NCI-H82 (cell line): ENCODE results near the gene GABRA5.
"Not testable (repeated sequence)": the region's sequence is repeated elsewhere in the genome, so short reads cannot be mapped to it uniquely, and the experiment has no call there.

Experiments used
- DNase-seq: peaks from one replicate; lab custom pipeline; 2025; lab: John Stamatoyannopoulos, UW

Gene GABRA5

GRCh38 chr15:26877831-26878230 is 11.0 kb downstream of the GABRA5 start:
- no peak for DNase-seq

GRCh38 chr15:26879706-26880105 is 12.8 kb downstream of the GABRA5 start:
- no peak for DNase-seq

- DNase-seq: no peak
Observed at GRCh38 chr15:26882112-26882511, 15.2 kb downstream of the GABRA5 start.

- no peak for DNase-seq
Observed at GRCh38 chr15:26882616-26883365, 15.9 kb downstream of the GABRA5 start.

- DNase-seq: no peak
Observed at GRCh38 chr15:26883466-26883865, 16.6 kb downstream of the GABRA5 start.

- no peak for DNase-seq
Observed at GRCh38 chr15:26886566-26886965, 19.7 kb downstream of the GABRA5 start.

- no peak for DNase-seq
Observed at GRCh38 chr15:26887926-26888666, 21.2 kb downstream of the GABRA5 start.

GRCh38 chr15:26888761-26889160 is 21.9 kb downstream of the GABRA5 start:
- DNase-seq: no peak

- peak; percentile 88 for DNase-seq
Observed at GRCh38 chr15:26889298-26889898, 22.5 kb downstream of the GABRA5 start.

GRCh38 chr15:26890451-26890850 is 23.6 kb downstream of the GABRA5 start:
- no peak for DNase-seq

GRCh38 chr15:26890988-26891387 is 24.1 kb downstream of the GABRA5 start:
- DNase-seq: no peak

- peak; percentile 87 for DNase-seq
Observed at GRCh38 chr15:26891448-26892181, 24.8 kb downstream of the GABRA5 start.

GRCh38 chr15:26892182-26892518 is 25.3 kb downstream of the GABRA5 start:
- DNase-seq: no peak

GRCh38 chr15:26892678-26893077 is 25.8 kb downstream of the GABRA5 start:
- no peak for DNase-seq

GRCh38 chr15:26893351-26894065 is 26.6 kb downstream of the GABRA5 start:
- DNase-seq: no peak

GRCh38 chr15:26894181-26894580 is 27.3 kb downstream of the GABRA5 start:
- no peak for DNase-seq

- not testable (repeated sequence) for DNase-seq
Observed at GRCh38 chr15:26895346-26895745, 28.5 kb downstream of the GABRA5 start.

GRCh38 chr15:26899658-26900057 is 32.8 kb downstream of the GABRA5 start:
- no peak for DNase-seq

- DNase-seq: no peak
Observed at GRCh38 chr15:26901041-26901440, 34.2 kb downstream of the GABRA5 start.

GRCh38 chr15:26910715-26911114 is 43.9 kb downstream of the GABRA5 start:
- no peak for DNase-seq

- DNase-seq: no peak
Observed at GRCh38 chr15:26921433-26921832, 54.6 kb downstream of the GABRA5 start.

- DNase-seq: no peak
Observed at GRCh38 chr15:26926081-26926480, 59.2 kb downstream of the GABRA5 start.
